B cell (primary cell): ENCODE measurements around the gene SESTD1. TPM values are rescaled to one million over a fixed set of nuclear protein-coding genes. Genes with fewer than 3 reads are reported as not detected.

Experiments
- ATAC-seq: fragments of 200-7000 bp; cut with Tn5 transposase; one replicate; pipeline ENCODE4 v1.10.0; 2021; ENCODE audit warnings: low read depth, mild to moderate bottlenecking, moderate number of reproducible peaks, moderate library complexity
- CTCF ChIA-PET: fragments of 350-600 bp; sonication (Branson Sonifier 250); formaldehyde crosslinking; loops from one replicate; lab custom pipeline; 2021; ENCODE audit warnings: antibody characterized with exemption, inconsistent platforms; lab: Charles Lee
- POLR2A ChIA-PET: fragments of 350-600 bp; sonication (Branson Sonifier 250); formaldehyde crosslinking; loops from one replicate; lab custom pipeline; 2021; ENCODE audit warnings: antibody characterized with exemption; lab: Charles Lee
- DNase-seq: peaks from one replicate; pipeline ENCODE4 v3.0.0; 2013
- H2AFZ ChIP-seq: 2 replicates; pipeline ENCODE4 v1.6.1; 2012; ENCODE audit warnings: mild to moderate bottlenecking, low read depth, low read length; ENCODE audit not compliant: insufficient read depth, poor library complexity, severe bottlenecking
- H3K27ac ChIP-seq, 2 donors: 1 replicate in 1 of 2; 2 replicates in 1 of 2; pipeline ENCODE4 v1.5.1; 2012 to 2013; ENCODE audit warnings: low read length in 2 of 2, mild to moderate bottlenecking in 2 of 2, moderate library complexity in 1 of 2
- H3K27me3 ChIP-seq, 4 experiments: fragments of 200-600 bp in 1 of 4; sonication (generic) in 1 of 4; replicated peaks in 1 of 4; 1 replicate in 2 of 4; 2 replicates in 2 of 4; pipeline versions ENCODE4 v1.6.1 to v1.7.0; 2013 to 2016; ENCODE audit warnings: low read length in 3 of 4, mild to moderate bottlenecking in 2 of 4, mixed read lengths in 1 of 4, moderate library complexity in 1 of 4; ENCODE audit not compliant: insufficient read depth in 4 of 4, control insufficient read depth in 3 of 4; ENCODE audit errors: control extremely low read depth in 1 of 4
- H3K36me3 ChIP-seq, 2 experiments: replicated peaks in 1 of 2; 1 replicate in 1 of 2; 2 replicates in 1 of 2; pipeline versions ENCODE4 v1.6.1 to v1.7.1; 2013; ENCODE audit warnings: low read length in 1 of 2; ENCODE audit not compliant: insufficient read depth in 2 of 2, control insufficient read depth in 1 of 2; ENCODE audit errors: control extremely low read depth in 1 of 2, extremely low read depth in 1 of 2
- H3K4me1 ChIP-seq, 2 donors: fragments of 200-600 bp in 1 of 2; sonication (generic) in 1 of 2; 1 replicate in 1 of 2; 2 replicates in 1 of 2; pipeline versions ENCODE4 v1.5.1 to v1.6.1; 2013 to 2017; ENCODE audit warnings: low read length in 2 of 2; ENCODE audit not compliant: control insufficient read depth in 2 of 2, insufficient read depth in 2 of 2
- H3K4me2 ChIP-seq: replicated peaks from 2 replicates; pipeline ENCODE3; 2012; ENCODE audit warnings: mild to moderate bottlenecking, low read depth, low read length; ENCODE audit not compliant: poor library complexity, severe bottlenecking
- H3K4me3 ChIP-seq, 5 experiments: fragments of 200-600 bp in 1 of 5; sonication (generic) in 1 of 5; 1 replicate in 3 of 5; 2 replicates in 2 of 5; pipeline versions ENCODE4 v1.5.1 to v1.7.0; 2011 to 2016; ENCODE audit warnings: low read length in 4 of 5, mild to moderate bottlenecking in 4 of 5, low read depth in 2 of 5, control low read depth in 1 of 5, moderate library complexity in 1 of 5; ENCODE audit not compliant: insufficient read depth in 1 of 5; ENCODE audit errors: control extremely low read depth in 1 of 5, extremely low read depth in 1 of 5
- H3K79me2 ChIP-seq: fragments of 200-600 bp; sonication (generic); one replicate; pipeline ENCODE4 v1.6.0; 2016; ENCODE audit warnings: low read length; ENCODE audit not compliant: control insufficient read depth, insufficient read depth
- H3K9ac ChIP-seq: fragments of 200-600 bp; sonication (generic); 2 replicates; pipeline ENCODE4 v1.6.1; 2017; ENCODE audit warnings: mild to moderate bottlenecking, low read length, moderate library complexity
- H3K9me3 ChIP-seq, 3 donors: one replicate each; pipeline versions ENCODE4 v1.6.1 to v1.7.1; 2013; ENCODE audit warnings: low read length in 2 of 3; ENCODE audit not compliant: control insufficient read depth in 2 of 3, insufficient read depth in 1 of 3; ENCODE audit errors: control extremely low read depth in 1 of 3
- H4K20me1 ChIP-seq: 2 replicates; pipeline ENCODE4 v1.6.0; 2012; ENCODE audit warnings: mild to moderate bottlenecking, low read length; ENCODE audit not compliant: insufficient read depth, control insufficient read depth, poor library complexity, severe bottlenecking
- H3K27ac Mint-ChIP-seq: one replicate; pipeline ENCODE4 v1.8.0; 2021; ENCODE audit warnings: mixed read lengths
- H3K27me3 Mint-ChIP-seq: one replicate; pipeline ENCODE4 v1.8.0; 2021; ENCODE audit warnings: mixed read lengths
- H3K4me1 Mint-ChIP-seq: one replicate; pipeline ENCODE4 v1.8.0; 2021; ENCODE audit warnings: mixed read lengths
- H3K4me3 Mint-ChIP-seq: one replicate; pipeline ENCODE4 v1.8.0; 2021; ENCODE audit warnings: mixed read lengths
- H3K9me3 Mint-ChIP-seq: one replicate; pipeline ENCODE4 v1.8.0; 2022; ENCODE audit warnings: mixed read lengths; ENCODE audit not compliant: insufficient read depth
- CTCF ChIP-seq: fragments of 200-600 bp; IDR thresholded peaks from one replicate; pipeline ENCODE4 v1.8.0; 2022; ENCODE audit warnings: antibody characterized with exemption, mild to moderate bottlenecking
- EZH2 ChIP-seq: IDR thresholded peaks from 2 replicates; pipeline ENCODE4 v1.6.1; 2012; ENCODE audit warnings: borderline replicate concordance, low read depth, mild to moderate bottlenecking, moderate library complexity, low read length; ENCODE audit not compliant: insufficient read depth, poor library complexity, severe bottlenecking
- WGBS: methylation state at CpG from one replicate; pipeline ENCODE4 v1.1.5; 2013; ENCODE audit warnings: missing lambda C conversion rate; ENCODE audit not compliant: insufficient coverage; 5-methylcytosine and 5-hydroxymethylcytosine counted together
- intact Hi-C: fragments of 100-400 bp; cut with micrococcal nuclease; formaldehyde crosslinking; loops from one replicate; pipeline ENCODE4 v1.10.0; 2022
- polyA plus RNA-seq: library from polyadenylated mRNA; depleted of rRNA; stranded (reverse); fragments of >200 nt; gene quantifications from 2 replicates; pipeline ENCODE4 v1.2.3, GENCODE V29; 2012
- total RNA-seq, 2 donors: library from RNA; stranded (reverse); fragments of 120-200 nt in 1 of 2; gene quantifications; 1 replicate in 1 of 2; 2 replicates in 1 of 2; pipeline versions ENCODE4 v1.2.3 to v1.2.4, GENCODE V29; 2013 to 2022

SESTD1 gene
- total and polyA plus RNA-seq, 2 donors (not counting 1 experiment from before 2014, with no cell fraction given): 52.0 to 66.1 TPM

GRCh38 chr2:179251870-179252269, 12.8 kb downstream of the SESTD1 start:
- Histone ChIP-seq H4K20me1 (no peaks in the 10 kb centered on the region), H3K4me3 (peak overlapping the region in 2 of 5 experiments; percentile 15 to 45), H3K9me3 (peaks cover 0 to 13% (median 3%) of the 10 kb centered on the region in 3 donors), H3K27ac (peak overlapping the region; percentile 62 to 84), H3K4me1 (peaks cover 74 to 80% of the 10 kb centered on the region in 2 donors), H3K79me2 (peaks cover 86% of the 10 kb centered on the region), H3K36me3 (no peaks in the 10 kb centered on the region), H3K9ac (peak overlapping the region; percentile 51), H3K4me2 (peak overlapping the region; percentile 74), H2AFZ (no peak overlapping the region), H3K27me3 (no peaks in the 10 kb centered on the region)
- Mint-ChIP-seq H3K27ac (peak overlapping the region; percentile 85), H3K4me3 (peak overlapping the region; percentile 70), H3K27me3 (no peaks in the 10 kb centered on the region), H3K9me3 (peaks cover 6% of the 10 kb centered on the region), H3K4me1 (peaks cover 74% of the 10 kb centered on the region)
- TF ChIP-seq EZH2: no peak
- no peak for TF ChIP-seq CTCF
- DNase-seq: peak; percentile 21
- intact Hi-C loops: loop anchor here (2.0 to 10.0 kb wide), 3 partner anchors 13 to 207 kb away; partner anchors contain the start of gene SESTD1
- ChIA-PET POLR2A (no interaction called here), CTCF (interaction anchor here (1.1 to 1.3 kb wide), 3 partner anchors 10 to 13 kb away, joined by 3 to 4 read pairs (median 4); partner anchors contain the start of gene SESTD1)
- ATAC-seq: no peak

GRCh38 chr2:179250848-179251504, 13.7 kb downstream of the SESTD1 start:
- H3K4me3 ChIP-seq: peak overlapping the region in 1 of 5 experiments; percentile 41
- TF ChIP-seq EZH2 (no peak), CTCF (no peak)
- Mint-ChIP-seq H3K4me3 (peak overlapping the region; percentile 70), H3K9me3 (peaks cover 10% of the 10 kb centered on the region), H3K4me1 (peaks cover 77% of the 10 kb centered on the region), H3K27me3 (no peaks in the 10 kb centered on the region), H3K27ac (peak overlapping the region; percentile 85)
- H3K36me3 ChIP-seq: no peaks in the 10 kb centered on the region
- H4K20me1 ChIP-seq: no peaks in the 10 kb centered on the region
- peaks cover 86% of the 10 kb centered on the region for H3K79me2 ChIP-seq
- H3K27ac ChIP-seq: peak overlapping the region; percentile 62 to 84
- DNase-seq: peak; percentile 41
- peaks cover under 1 to 11% (median 3%) of the 10 kb centered on the region in 3 donors for H3K9me3 ChIP-seq
- peak overlapping the region; percentile 51 for H3K9ac ChIP-seq
- CTCF ChIA-PET: interaction anchor here (1.3 kb wide), 1 partner anchor 12 kb away, joined by 4 read pairs; no protein-coding TSS in a partner anchor
- no CpG with 5 or more reads among the region's 1 CpG for WGBS
- H3K4me2 ChIP-seq: peak overlapping the region; percentile 74
- no peak for ATAC-seq
- POLR2A ChIA-PET: no interaction called here
- peaks cover 75 to 87% of the 10 kb centered on the region in 2 donors for H3K4me1 ChIP-seq
- H2AFZ ChIP-seq: no peak overlapping the region
- H3K27me3 ChIP-seq: no peaks in the 10 kb centered on the region
- intact Hi-C loops: loop anchor here (2.0 to 10.0 kb wide), 2 partner anchors 14 to 206 kb away; partner anchors contain the start of gene SESTD1
